GM10248 (cell line): ENCODE measurements around the gene GHR.

Experiments used
- CTCF ChIA-PET: fragments of 300-600 bp; sonication (Branson Sonifier 250); formaldehyde crosslinking; extraction: SDS; loops from one replicate; lab custom pipeline; 2021; ENCODE audit warnings: antibody characterized with exemption; lab: Yijun Ruan, JAX
- POLR2A ChIA-PET: fragments of 350-650 bp; sonication (Branson Sonifier 250); formaldehyde crosslinking; extraction: SDS; loops from one replicate; lab custom pipeline; 2020; ENCODE audit warnings: antibody characterized with exemption; lab: Yijun Ruan, JAX
- DNase-seq: peaks from one replicate; pipeline ENCODE4 v3.0.0; 2012; ENCODE audit errors: extremely low spot score
- CTCF ChIP-seq: IDR thresholded peaks from 2 replicates; pipeline ENCODE4 v1.5.1; 2012; ENCODE audit warnings: mild to moderate bottlenecking, low read depth; ENCODE audit errors: extremely low read depth, missing control alignments, control extremely low read depth

The GHR gene

GRCh38 chr5:42522783-42523182 lies 99.5 kb downstream of the GHR start:
- DNase-seq: no peak
- no peak for TF ChIP-seq CTCF
- ChIA-PET CTCF (interaction anchor here (2.4 kb wide), 1 partner anchor 8 kb away, joined by 6 read pairs; no protein-coding TSS in a partner anchor), POLR2A (no interaction called here)

GRCh38 chr5:42526179-42526578 lies 102.9 kb downstream of the GHR start:
- no peak for TF ChIP-seq CTCF
- DNase-seq: no peak
- ChIA-PET CTCF (interaction anchor here (1.2 to 1.6 kb wide), 4 partner anchors 9 to 670 kb away, joined by 3 to 5 read pairs (median 3); no protein-coding TSS in a partner anchor), POLR2A (no interaction called here)

- no peak for DNase-seq
- TF ChIP-seq CTCF: no peak
- ChIA-PET CTCF (interaction anchor here (1.4 to 2.9 kb wide), 2 partner anchors 10 to 52 kb away, joined by 6 to 7 read pairs; no protein-coding TSS in a partner anchor), POLR2A (no interaction called here)
Observed at GRCh38 chr5:42531611-42532010, 108.4 kb downstream of the GHR start.

GRCh38 chr5:42542106-42542505 lies 118.9 kb downstream of the GHR start:
- ChIA-PET CTCF (no interaction called here), POLR2A (no interaction called here)
- no peak for DNase-seq
- TF ChIP-seq CTCF: no peak

- TF ChIP-seq CTCF: no peak
- ChIA-PET CTCF (no interaction called here), POLR2A (no interaction called here)
- no peak for DNase-seq
Observed at GRCh38 chr5:42543774-42544173, 120.5 kb downstream of the GHR start.

GRCh38 chr5:42545038-42545437 lies 121.8 kb downstream of the GHR start:
- TF ChIP-seq CTCF: no peak
- ChIA-PET POLR2A (no interaction called here), CTCF (interaction anchor here (1.3 kb wide), 1 partner anchor 16 kb away, joined by 3 read pairs; no protein-coding TSS in a partner anchor)
- DNase-seq: no peak

- ChIA-PET CTCF (no interaction called here), POLR2A (no interaction called here)
- no peak for DNase-seq
- no peak for TF ChIP-seq CTCF
Observed at GRCh38 chr5:42547141-42547540, 123.9 kb downstream of the GHR start.
